ENCODE measurements around the gene EYA4.

The EYA4 gene

GRCh38 chr6:133277900-133278545 is 36.9 kb downstream of the EYA4 start:
- H3K4me1 ChIP-seq (ENCODE audit: control insufficient read depth in 2 of 2, insufficient read depth in 2 of 2, low read length in 2 of 2), result no peaks in the 10 kb centered on the region
- H3K27ac ChIP-seq (ENCODE audit: low read depth in 2 of 2, low read length in 2 of 2), result no peak overlapping the region
- H3K9me3 ChIP-seq (ENCODE audit: control insufficient read depth in 2 of 2, low read length in 2 of 2), result no peaks in the 10 kb centered on the region
- H3K36me3 ChIP-seq (ENCODE audit: control insufficient read depth in 2 of 2, insufficient read depth in 2 of 2, low read length in 2 of 2), result no peaks in the 10 kb centered on the region
- H3K9ac ChIP-seq (ENCODE audit: low read depth in 1 of 2, low read length in 2 of 2), result no peak overlapping the region
- no peak overlapping the region for H3K4me3 ChIP-seq (ENCODE audit: low read length in 2 of 2)
- H3K27me3 ChIP-seq (ENCODE audit: control insufficient read depth in 2 of 2, insufficient read depth in 2 of 2, low read length in 2 of 2), result no peaks in the 10 kb centered on the region

- Histone ChIP-seq H3K9me3 (ENCODE audit: control insufficient read depth in 2 of 2, low read length in 2 of 2) (no peaks in the 10 kb centered on the region), H3K36me3 (ENCODE audit: control insufficient read depth in 2 of 2, insufficient read depth in 2 of 2, low read length in 2 of 2) (no peaks in the 10 kb centered on the region), H3K4me1 (ENCODE audit: control insufficient read depth in 2 of 2, insufficient read depth in 2 of 2, low read length in 2 of 2) (no peaks in the 10 kb centered on the region), H3K4me3 (ENCODE audit: low read length in 2 of 2) (no peak overlapping the region), H3K27me3 (ENCODE audit: control insufficient read depth in 2 of 2, insufficient read depth in 2 of 2, low read length in 2 of 2) (no peaks in the 10 kb centered on the region), H3K27ac (ENCODE audit: low read depth in 2 of 2, low read length in 2 of 2) (no peak overlapping the region), H3K9ac (ENCODE audit: low read depth in 1 of 2, low read length in 2 of 2) (no peak overlapping the region)
These were observed 45.6 kb downstream of the EYA4 start for GRCh38 chr6:133286765-133287164.

DNA sequence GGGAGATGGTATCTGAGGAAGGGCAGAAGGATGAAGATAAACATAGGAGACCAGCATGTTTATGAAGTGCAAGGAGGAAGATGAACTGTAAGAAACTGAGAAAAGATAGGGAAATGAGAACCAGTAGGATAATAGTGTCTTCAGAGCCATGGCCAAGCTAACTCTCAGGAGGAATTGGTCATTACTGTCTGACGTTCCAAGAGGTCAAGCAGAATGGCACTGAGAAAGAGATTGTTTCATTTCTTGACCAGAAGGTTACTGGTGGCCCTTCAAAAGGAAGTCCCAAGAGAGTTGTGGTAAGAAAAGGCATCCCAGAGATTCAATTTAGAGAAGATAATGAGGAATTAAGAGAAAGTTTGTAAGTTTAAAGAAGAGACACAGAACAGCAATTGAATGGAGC is 47.5 kb downstream of the EYA4 start:
- Histone ChIP-seq H3K36me3 (ENCODE audit: control insufficient read depth in 2 of 2, insufficient read depth in 2 of 2, low read length in 2 of 2) (no peaks in the 10 kb centered on the region), H3K4me3 (ENCODE audit: low read length in 2 of 2) (no peak overlapping the region), H3K9ac (ENCODE audit: low read depth in 1 of 2, low read length in 2 of 2) (no peak overlapping the region), H3K9me3 (ENCODE audit: control insufficient read depth in 2 of 2, low read length in 2 of 2) (no peaks in the 10 kb centered on the region), H3K27me3 (ENCODE audit: control insufficient read depth in 2 of 2, insufficient read depth in 2 of 2, low read length in 2 of 2) (no peaks in the 10 kb centered on the region), H3K27ac (ENCODE audit: low read depth in 2 of 2, low read length in 2 of 2) (no peak overlapping the region), H3K4me1 (ENCODE audit: control insufficient read depth in 2 of 2, insufficient read depth in 2 of 2, low read length in 2 of 2) (no peaks in the 10 kb centered on the region)

- Histone ChIP-seq H3K36me3 (ENCODE audit: control insufficient read depth in 2 of 2, insufficient read depth in 2 of 2, low read length in 2 of 2) (no peaks in the 10 kb centered on the region), H3K9me3 (ENCODE audit: control insufficient read depth in 2 of 2, low read length in 2 of 2) (no peaks in the 10 kb centered on the region), H3K27me3 (ENCODE audit: control insufficient read depth in 2 of 2, insufficient read depth in 2 of 2, low read length in 2 of 2) (no peaks in the 10 kb centered on the region), H3K4me3 (ENCODE audit: low read length in 2 of 2) (no peak overlapping the region), H3K9ac (ENCODE audit: low read depth in 1 of 2, low read length in 2 of 2) (no peak overlapping the region), H3K27ac (ENCODE audit: low read depth in 2 of 2, low read length in 2 of 2) (no peak overlapping the region), H3K4me1 (ENCODE audit: control insufficient read depth in 2 of 2, insufficient read depth in 2 of 2, low read length in 2 of 2) (no peaks in the 10 kb centered on the region)
These were observed 48.7 kb downstream of the EYA4 start for GRCh38 chr6:133289733-133290306.

- no peaks in the 10 kb centered on the region for H3K9me3 ChIP-seq (ENCODE audit: control insufficient read depth in 2 of 2, low read length in 2 of 2)
- no peaks in the 10 kb centered on the region for H3K36me3 ChIP-seq (ENCODE audit: control insufficient read depth in 2 of 2, insufficient read depth in 2 of 2, low read length in 2 of 2)
- no peak overlapping the region for H3K9ac ChIP-seq (ENCODE audit: low read depth in 1 of 2, low read length in 2 of 2)
- H3K4me1 ChIP-seq (ENCODE audit: control insufficient read depth in 2 of 2, insufficient read depth in 2 of 2, low read length in 2 of 2), result no peaks in the 10 kb centered on the region
- H3K27ac ChIP-seq (ENCODE audit: low read depth in 2 of 2, low read length in 2 of 2), result no peak overlapping the region
- H3K27me3 ChIP-seq (ENCODE audit: control insufficient read depth in 2 of 2, insufficient read depth in 2 of 2, low read length in 2 of 2), result no peaks in the 10 kb centered on the region
- no peak overlapping the region for H3K4me3 ChIP-seq (ENCODE audit: low read length in 2 of 2)
These were observed 49.8 kb downstream of the EYA4 start for GRCh38 chr6:133290930-133291329.

- Histone ChIP-seq H3K27me3 (ENCODE audit: control insufficient read depth in 2 of 2, insufficient read depth in 2 of 2, low read length in 2 of 2) (no peaks in the 10 kb centered on the region), H3K9me3 (ENCODE audit: control insufficient read depth in 2 of 2, low read length in 2 of 2) (no peaks in the 10 kb centered on the region), H3K27ac (ENCODE audit: low read depth in 2 of 2, low read length in 2 of 2) (no peak overlapping the region), H3K4me3 (ENCODE audit: low read length in 2 of 2) (no peak overlapping the region), H3K9ac (ENCODE audit: low read depth in 1 of 2, low read length in 2 of 2) (no peak overlapping the region), H3K36me3 (ENCODE audit: control insufficient read depth in 2 of 2, insufficient read depth in 2 of 2, low read length in 2 of 2) (no peaks in the 10 kb centered on the region), H3K4me1 (ENCODE audit: control insufficient read depth in 2 of 2, insufficient read depth in 2 of 2, low read length in 2 of 2) (no peaks in the 10 kb centered on the region)
These were observed 50.5 kb downstream of the EYA4 start for GRCh38 chr6:133291671-133292070.

- Histone ChIP-seq H3K9me3 (ENCODE audit: control insufficient read depth in 2 of 2, low read length in 2 of 2) (no peaks in the 10 kb centered on the region), H3K4me3 (ENCODE audit: low read length in 2 of 2) (no peak overlapping the region), H3K4me1 (ENCODE audit: control insufficient read depth in 2 of 2, insufficient read depth in 2 of 2, low read length in 2 of 2) (no peaks in the 10 kb centered on the region), H3K9ac (ENCODE audit: low read depth in 1 of 2, low read length in 2 of 2) (no peak overlapping the region), H3K36me3 (ENCODE audit: control insufficient read depth in 2 of 2, insufficient read depth in 2 of 2, low read length in 2 of 2) (no peaks in the 10 kb centered on the region), H3K27me3 (ENCODE audit: control insufficient read depth in 2 of 2, insufficient read depth in 2 of 2, low read length in 2 of 2) (no peaks in the 10 kb centered on the region), H3K27ac (ENCODE audit: low read depth in 2 of 2, low read length in 2 of 2) (no peak overlapping the region)
These were observed 56.5 kb downstream of the EYA4 start for GRCh38 chr6:133297657-133298056.

- Histone ChIP-seq H3K9me3 (ENCODE audit: control insufficient read depth in 2 of 2, low read length in 2 of 2) (no peaks in the 10 kb centered on the region), H3K4me1 (ENCODE audit: control insufficient read depth in 2 of 2, insufficient read depth in 2 of 2, low read length in 2 of 2) (no peaks in the 10 kb centered on the region), H3K36me3 (ENCODE audit: control insufficient read depth in 2 of 2, insufficient read depth in 2 of 2, low read length in 2 of 2) (no peaks in the 10 kb centered on the region), H3K4me3 (ENCODE audit: low read length in 2 of 2) (no peak overlapping the region), H3K27me3 (ENCODE audit: control insufficient read depth in 2 of 2, insufficient read depth in 2 of 2, low read length in 2 of 2) (no peaks in the 10 kb centered on the region), H3K9ac (ENCODE audit: low read depth in 1 of 2, low read length in 2 of 2) (no peak overlapping the region), H3K27ac (ENCODE audit: low read depth in 2 of 2, low read length in 2 of 2) (no peak overlapping the region)
These were observed 57.2 kb downstream of the EYA4 start for GRCh38 chr6:133298335-133298734.

- Histone ChIP-seq H3K9ac (ENCODE audit: low read depth in 1 of 2, low read length in 2 of 2) (no peak overlapping the region), H3K27me3 (ENCODE audit: control insufficient read depth in 2 of 2, insufficient read depth in 2 of 2, low read length in 2 of 2) (no peaks in the 10 kb centered on the region), H3K9me3 (ENCODE audit: control insufficient read depth in 2 of 2, low read length in 2 of 2) (no peaks in the 10 kb centered on the region), H3K4me1 (ENCODE audit: control insufficient read depth in 2 of 2, insufficient read depth in 2 of 2, low read length in 2 of 2) (no peaks in the 10 kb centered on the region), H3K36me3 (ENCODE audit: control insufficient read depth in 2 of 2, insufficient read depth in 2 of 2, low read length in 2 of 2) (no peaks in the 10 kb centered on the region), H3K27ac (ENCODE audit: low read depth in 2 of 2, low read length in 2 of 2) (no peak overlapping the region), H3K4me3 (ENCODE audit: low read length in 2 of 2) (no peak overlapping the region)
These were observed 57.6 kb downstream of the EYA4 start for GRCh38 chr6:133298801-133299200.

DNA sequence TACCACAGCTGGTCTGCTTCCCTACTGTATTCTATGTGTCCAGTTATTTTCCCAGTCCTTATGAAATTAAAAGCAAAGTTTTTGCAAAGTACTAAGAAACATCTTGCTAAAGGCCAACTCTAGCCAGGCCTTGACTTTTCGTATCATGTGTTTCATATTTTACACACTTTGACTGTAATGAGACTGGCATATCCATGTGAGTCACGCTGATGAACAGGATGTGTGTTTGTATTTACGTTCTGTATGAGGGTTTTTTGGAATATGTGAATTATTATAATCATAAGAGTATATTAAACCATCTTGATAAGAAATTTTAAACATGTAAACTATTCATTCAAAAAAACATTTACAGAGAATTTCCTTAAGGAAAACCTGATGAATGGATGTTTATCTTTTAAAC is 59.7 kb downstream of the EYA4 start:
- Histone ChIP-seq H3K4me1 (ENCODE audit: control insufficient read depth in 2 of 2, insufficient read depth in 2 of 2, low read length in 2 of 2) (no peaks in the 10 kb centered on the region), H3K4me3 (ENCODE audit: low read length in 2 of 2) (no peak overlapping the region), H3K27ac (ENCODE audit: low read depth in 2 of 2, low read length in 2 of 2) (no peak overlapping the region), H3K36me3 (ENCODE audit: control insufficient read depth in 2 of 2, insufficient read depth in 2 of 2, low read length in 2 of 2) (no peaks in the 10 kb centered on the region), H3K9ac (ENCODE audit: low read depth in 1 of 2, low read length in 2 of 2) (no peak overlapping the region), H3K9me3 (ENCODE audit: control insufficient read depth in 2 of 2, low read length in 2 of 2) (no peaks in the 10 kb centered on the region), H3K27me3 (ENCODE audit: control insufficient read depth in 2 of 2, insufficient read depth in 2 of 2, low read length in 2 of 2) (no peaks in the 10 kb centered on the region)
